ENCODE measurements around the gene ARHGAP31. TPM values are rescaled to one million over a fixed set of nuclear protein-coding genes. Genes with fewer than 3 reads are reported as not detected.

Gene ARHGAP31
- polyA plus RNA-seq, 3 donors: 4.7 to 9.8 (median 7.6) TPM

- Histone ChIP-seq H3K4me1 (ENCODE audit: control insufficient read depth in 1 of 2, insufficient read depth in 2 of 2, low read length in 2 of 2) (no peaks in the 10 kb centered on the region), H3K27me3 (ENCODE audit: control insufficient read depth in 2 of 2, insufficient read depth in 2 of 2, low read length in 2 of 2) (no peaks in the 10 kb centered on the region), H4K20me1 (ENCODE audit: insufficient read depth, low read length) (no peaks in the 10 kb centered on the region), H3K36me3 (replicated peaks in 1 of 2; ENCODE audit: control insufficient read depth in 1 of 2, insufficient read depth in 2 of 2, low read length in 2 of 2) (peaks cover 67 to 90% of the 10 kb centered on the region in 2 donors), H3K9ac (ENCODE audit: insufficient read depth, low read length, poor library complexity, severe bottlenecking) (no peak overlapping the region), H3K4me2 (replicated peaks; ENCODE audit: extremely low read depth, low read length, poor library complexity, severe bottlenecking) (no peak overlapping the region), H3K27ac (ENCODE audit: low read depth in 1 of 2, low read length in 2 of 2) (no peak overlapping the region), H2AFZ (ENCODE audit: insufficient read depth, low read depth, low read length, poor library complexity, severe bottlenecking) (no peak overlapping the region), H3K4me3 (replicated peaks in 1 of 3; ENCODE audit: low read depth in 2 of 3, low read length in 3 of 3) (no peak overlapping the region), H3K9me3 (replicated peaks in 1 of 2; ENCODE audit: control insufficient read depth in 1 of 2, insufficient read depth in 1 of 2, low read length in 2 of 2) (no peaks in the 10 kb centered on the region), H3K79me2 (ENCODE audit: insufficient read depth, low read length) (no peaks in the 10 kb centered on the region)
- H3K27ac Mint-ChIP-seq: no peak overlapping the region
- H3K9me3 Mint-ChIP-seq: no peaks in the 10 kb centered on the region
- H3K4me1 Mint-ChIP-seq: no peaks in the 10 kb centered on the region
- TF ChIP-seq CTCF (IDR thresholded peaks at IDR 0.05): no peak
- no peak overlapping the region for H3K4me3 Mint-ChIP-seq
- H3K27me3 Mint-ChIP-seq (ENCODE audit: low read depth in 3 of 3): peaks cover 0 to 2% (median 0%) of the 10 kb centered on the region in 3 donors
- peaks cover 60 to 69% of the 10 kb centered on the region in 2 donors for H3K36me3 Mint-ChIP-seq
- intact Hi-C loops (cut with micrococcal nuclease): no loop called here
- DNase-seq: no peak
Observed at GRCh38 chr3:119443179-119443578, 149.0 kb downstream of the ARHGAP31 start.

- H3K36me3 ChIP-seq (replicated peaks in 1 of 2; ENCODE audit: control insufficient read depth in 1 of 2, insufficient read depth in 2 of 2, low read length in 2 of 2): peaks cover 75 to 92% of the 10 kb centered on the region in 2 donors
Observed at GRCh38 chr3:119444590-119444989, 150.4 kb downstream of the ARHGAP31 start.

More at GRCh38 chr3:119444590-119444989, 150.4 kb downstream of the ARHGAP31 start:
- no peaks in the 10 kb centered on the region for H3K4me1 Mint-ChIP-seq
- H3K27ac Mint-ChIP-seq: peak overlapping the region in 3 of 7 donors; percentile 21 to 76 (median 54)
- no peak overlapping the region for H3K4me3 Mint-ChIP-seq
- Histone ChIP-seq H3K4me2 (replicated peaks; ENCODE audit: extremely low read depth, low read length, poor library complexity, severe bottlenecking) (no peak overlapping the region), H3K4me3 (replicated peaks in 1 of 3; ENCODE audit: low read depth in 2 of 3, low read length in 3 of 3) (no peak overlapping the region), H3K27ac (ENCODE audit: low read depth in 1 of 2, low read length in 2 of 2) (no peak overlapping the region), H3K79me2 (ENCODE audit: insufficient read depth, low read length) (no peaks in the 10 kb centered on the region), H3K4me1 (ENCODE audit: control insufficient read depth in 1 of 2, insufficient read depth in 2 of 2, low read length in 2 of 2) (no peaks in the 10 kb centered on the region), H3K9me3 (replicated peaks in 1 of 2; ENCODE audit: control insufficient read depth in 1 of 2, insufficient read depth in 1 of 2, low read length in 2 of 2) (no peaks in the 10 kb centered on the region), H3K9ac (ENCODE audit: insufficient read depth, low read length, poor library complexity, severe bottlenecking) (no peak overlapping the region), H2AFZ (ENCODE audit: insufficient read depth, low read depth, low read length, poor library complexity, severe bottlenecking) (no peak overlapping the region), H3K27me3 (ENCODE audit: control insufficient read depth in 2 of 2, insufficient read depth in 2 of 2, low read length in 2 of 2) (no peaks in the 10 kb centered on the region), H4K20me1 (ENCODE audit: insufficient read depth, low read length) (no peaks in the 10 kb centered on the region)
- DNase-seq: no peak
- no CpG with 5 or more reads among the region's 2 CpGs for WGBS (ENCODE audit: insufficient coverage)
- peaks cover 0 to 2% (median 0%) of the 10 kb centered on the region in 3 donors for H3K27me3 Mint-ChIP-seq (ENCODE audit: low read depth in 3 of 3)
- no peak for TF ChIP-seq CTCF (IDR thresholded peaks at IDR 0.05)
- no peaks in the 10 kb centered on the region for H3K9me3 Mint-ChIP-seq
- H3K36me3 Mint-ChIP-seq: peaks cover 64 to 74% of the 10 kb centered on the region in 2 donors
- intact Hi-C loops (cut with micrococcal nuclease): no loop called here
